HepG2 (cell line): Measurements from ENCODE around the gene TOP1.

Experiments used
- GABPB1 ChIP-seq: IDR thresholded peaks from 2 replicates; pipeline ENCODE4 v1.6.1; 2016; ENCODE audit warnings: mild to moderate bottlenecking, missing genetic modification reagents, moderate library complexity, missing compliant biosample characterization
- ZNF24 ChIP-seq: fragments of 450-650 bp; IDR thresholded peaks from 2 replicates; pipeline ENCODE4 v1.6.1; 2017; ENCODE audit warnings: antibody characterized with exemption, mild to moderate bottlenecking

- TF ChIP-seq GABPB1 (CRISPR knock-in tag) (no peak), ZNF24 (no peak)
Measured at GRCh38 chr20:41100001-41100480, 71.4 kb downstream of the TOP1 start.
